Measurements from ENCODE around the gene RBPMS2. TPM values are rescaled to one million over a fixed set of nuclear protein-coding genes. Genes with fewer than 3 reads are reported as not detected.

Gene RBPMS2
- total RNA-seq, 1 donor from 2014 or later = not detected

- Mint-ChIP-seq H3K27ac (no peak overlapping the region), H3K4me1 (no peaks in the 10 kb centered on the region), H3K36me3 (ENCODE audit: low read depth) (no peaks in the 10 kb centered on the region), H3K27me3 (peaks cover 2% of the 10 kb centered on the region), H3K4me3 (no peak overlapping the region), H3K9me3 (no peaks in the 10 kb centered on the region)
- intact Hi-C loops (cut with micrococcal nuclease) = no loop called here
- DNase-seq = no peak
Observed at GRCh38 chr15:64740311-64741170, 34.8 kb downstream of the RBPMS2 start.

- no peaks in the 10 kb centered on the region for H3K27me3 Mint-ChIP-seq
- intact Hi-C loops (cut with micrococcal nuclease) = no loop called here
- no peak overlapping the region for H3K4me3 Mint-ChIP-seq
- H3K9me3 Mint-ChIP-seq = no peaks in the 10 kb centered on the region
- no peaks in the 10 kb centered on the region for H3K4me1 Mint-ChIP-seq
- no peaks in the 10 kb centered on the region for H3K36me3 Mint-ChIP-seq (ENCODE audit: low read depth)
- H3K27ac Mint-ChIP-seq = no peak overlapping the region
- no peak for DNase-seq
Observed at GRCh38 chr15:64739577-64740143, 35.7 kb downstream of the RBPMS2 start.

GRCh38 chr15:64739156-64739555 is 36.2 kb downstream of the RBPMS2 start:
- no peak for DNase-seq
- no peak overlapping the region for H3K4me3 Mint-ChIP-seq
- H3K9me3 Mint-ChIP-seq = no peaks in the 10 kb centered on the region
- intact Hi-C loops (cut with micrococcal nuclease) = no loop called here
- no peaks in the 10 kb centered on the region for H3K4me1 Mint-ChIP-seq
- H3K27me3 Mint-ChIP-seq = no peaks in the 10 kb centered on the region
- no peak overlapping the region for H3K27ac Mint-ChIP-seq
- H3K36me3 Mint-ChIP-seq (ENCODE audit: low read depth) = no peaks in the 10 kb centered on the region

GRCh38 chr15:64738226-64739095 is 36.9 kb downstream of the RBPMS2 start:
- no peak for DNase-seq
- H3K36me3 Mint-ChIP-seq (ENCODE audit: low read depth) = no peaks in the 10 kb centered on the region
- H3K27ac Mint-ChIP-seq = no peak overlapping the region
- intact Hi-C loops (cut with micrococcal nuclease) = no loop called here
- no peak overlapping the region for H3K4me3 Mint-ChIP-seq
- H3K4me1 Mint-ChIP-seq = no peaks in the 10 kb centered on the region
- H3K9me3 Mint-ChIP-seq = no peaks in the 10 kb centered on the region
- no peaks in the 10 kb centered on the region for H3K27me3 Mint-ChIP-seq

GRCh38 chr15:64732156-64732860 is 43.1 kb downstream of the RBPMS2 start:
- Mint-ChIP-seq H3K9me3 (no peaks in the 10 kb centered on the region), H3K27ac (no peak overlapping the region), H3K36me3 (ENCODE audit: low read depth) (no peaks in the 10 kb centered on the region), H3K4me1 (peaks cover 9% of the 10 kb centered on the region), H3K4me3 (no peak overlapping the region), H3K27me3 (no peaks in the 10 kb centered on the region)
- no peak for DNase-seq
- intact Hi-C loops (cut with micrococcal nuclease) = loop anchor here (5.0 kb wide), 1 partner anchor 345 kb away; the partner anchor contains the start of gene KBTBD13

GRCh38 chr15:64731805-64732151 is 43.6 kb downstream of the RBPMS2 start:
- no peak for DNase-seq
- Mint-ChIP-seq H3K27ac (no peak overlapping the region), H3K27me3 (no peaks in the 10 kb centered on the region), H3K9me3 (no peaks in the 10 kb centered on the region), H3K36me3 (ENCODE audit: low read depth) (no peaks in the 10 kb centered on the region), H3K4me3 (no peak overlapping the region), H3K4me1 (peaks cover 9% of the 10 kb centered on the region)
- intact Hi-C loops (cut with micrococcal nuclease) = loop anchor here (1.0 to 5.0 kb wide), 3 partner anchors 79 to 346 kb away; partner anchors contain the start of gene KBTBD13

GRCh38 chr15:64731012-64731804 is 44.2 kb downstream of the RBPMS2 start:
- H3K36me3 Mint-ChIP-seq (ENCODE audit: low read depth) = no peaks in the 10 kb centered on the region
- no peak overlapping the region for H3K27ac Mint-ChIP-seq
- no peaks in the 10 kb centered on the region for H3K9me3 Mint-ChIP-seq
- H3K4me1 Mint-ChIP-seq = peaks cover 9% of the 10 kb centered on the region
- DNase-seq = peak; percentile 95
- H3K4me3 Mint-ChIP-seq = no peak overlapping the region
- H3K27me3 Mint-ChIP-seq = no peaks in the 10 kb centered on the region
- intact Hi-C loops (cut with micrococcal nuclease) = loop anchor here (1.0 to 5.0 kb wide), 3 partner anchors 79 to 346 kb away; partner anchors contain the start of gene KBTBD13

GRCh38 chr15:64730151-64730550 is 45.2 kb downstream of the RBPMS2 start:
- peaks cover 9% of the 10 kb centered on the region for H3K4me1 Mint-ChIP-seq
- no peaks in the 10 kb centered on the region for H3K9me3 Mint-ChIP-seq
- intact Hi-C loops (cut with micrococcal nuclease) = loop anchor here (5.0 kb wide), 1 partner anchor 347 kb away; the partner anchor contains the start of gene KBTBD13
- H3K27ac Mint-ChIP-seq = no peak overlapping the region
- H3K36me3 Mint-ChIP-seq (ENCODE audit: low read depth) = no peaks in the 10 kb centered on the region
- no peak for DNase-seq
- no peaks in the 10 kb centered on the region for H3K27me3 Mint-ChIP-seq
- H3K4me3 Mint-ChIP-seq = no peak overlapping the region

- H3K27me3 Mint-ChIP-seq = no peaks in the 10 kb centered on the region
Observed at GRCh38 chr15:64720188-64720587, 55.2 kb downstream of the RBPMS2 start.

GRCh38 chr15:64717735-64718495 is 57.5 kb downstream of the RBPMS2 start:
- H3K4me3 Mint-ChIP-seq = no peak overlapping the region
- intact Hi-C loops (cut with micrococcal nuclease) = no loop called here
- H3K27me3 Mint-ChIP-seq = no peaks in the 10 kb centered on the region
- no peak for DNase-seq
- no peaks in the 10 kb centered on the region for H3K9me3 Mint-ChIP-seq
- H3K4me1 Mint-ChIP-seq = peaks cover 3% of the 10 kb centered on the region
- H3K27ac Mint-ChIP-seq = no peak overlapping the region
- H3K36me3 Mint-ChIP-seq (ENCODE audit: low read depth) = no peaks in the 10 kb centered on the region

More at GRCh38 chr15:64720188-64720587, 55.2 kb downstream of the RBPMS2 start:
- intact Hi-C loops (cut with micrococcal nuclease) = no loop called here
- Mint-ChIP-seq H3K4me1 (peaks cover 3% of the 10 kb centered on the region), H3K36me3 (ENCODE audit: low read depth) (no peaks in the 10 kb centered on the region), H3K27ac (no peak overlapping the region), H3K9me3 (no peaks in the 10 kb centered on the region), H3K4me3 (no peak overlapping the region)
- no peak for DNase-seq

- Mint-ChIP-seq H3K9me3 (no peaks in the 10 kb centered on the region), H3K27me3 (no peaks in the 10 kb centered on the region), H3K4me1 (peaks cover 3% of the 10 kb centered on the region), H3K27ac (no peak overlapping the region), H3K4me3 (no peak overlapping the region), H3K36me3 (ENCODE audit: low read depth) (no peaks in the 10 kb centered on the region)
- DNase-seq = no peak
- intact Hi-C loops (cut with micrococcal nuclease) = no loop called here
Observed at GRCh38 chr15:64717130-64717529, 58.3 kb downstream of the RBPMS2 start.

GRCh38 chr15:64716452-64716851 is 58.9 kb downstream of the RBPMS2 start:
- intact Hi-C loops (cut with micrococcal nuclease) = no loop called here
- DNase-seq = no peak
- no peaks in the 10 kb centered on the region for H3K27me3 Mint-ChIP-seq

More at GRCh38 chr15:64716452-64716851, 58.9 kb downstream of the RBPMS2 start:
- Mint-ChIP-seq H3K9me3 (no peaks in the 10 kb centered on the region), H3K27ac (no peak overlapping the region), H3K36me3 (ENCODE audit: low read depth) (no peaks in the 10 kb centered on the region), H3K4me3 (no peak overlapping the region), H3K4me1 (peaks cover 3% of the 10 kb centered on the region)
